H1 (cell line): ENCODE measurements around the gene PLEKHG5. TPM values are rescaled to one million over a fixed set of nuclear protein-coding genes. Genes with fewer than 3 reads are reported as not detected.
A peak's percentile ranks its signal among the peaks of the same experiment; 100 is the strongest.

Experiments
- ASH2L ChIP-seq: fragments of 200-600, 300-600 bp; sonication (generic); IDR thresholded peaks from one replicate; pipeline ENCODE4 v1.7.1; 2017; ENCODE audit warnings: low read length
- CHD7 ChIP-seq: fragments of 300-600 bp; sonication (generic); IDR thresholded peaks from 2 replicates; pipeline ENCODE4 v1.7.1; 2012; ENCODE audit warnings: low read length, moderate library complexity, mild to moderate bottlenecking, inconsistent platforms; ENCODE audit not compliant: insufficient replicate concordance
- HDAC2 ChIP-seq, 2 experiments: fragments of 300-600 bp in 1 of 2; sonication (generic) in 1 of 2; IDR thresholded peaks; 2 replicates each; pipeline ENCODE4 v1.6.1; 2011 to 2012; ENCODE audit warnings: low read depth in 2 of 2, low read length in 2 of 2, mild to moderate bottlenecking in 2 of 2, moderate library complexity in 2 of 2, borderline replicate concordance in 1 of 2, inconsistent platforms in 1 of 2
- KDM4A ChIP-seq: IDR thresholded peaks from one replicate; pipeline ENCODE4 v1.7.1; 2012; ENCODE audit warnings: low read depth, mild to moderate bottlenecking, moderate library complexity, low read length, inconsistent platforms; ENCODE audit not compliant: severe bottlenecking
- NANOG ChIP-seq: IDR thresholded peaks from 2 replicates; pipeline ENCODE4 v1.6.1; 2011; ENCODE audit warnings: low read length, low read depth, mild to moderate bottlenecking, inconsistent platforms; ENCODE audit not compliant: insufficient read depth, poor library complexity, severe bottlenecking
- SUZ12 ChIP-seq: fragments of 200-600 bp; sonication (generic); IDR thresholded peaks from 2 replicates; pipeline ENCODE4 v1.6.1; 2012; ENCODE audit warnings: mild to moderate bottlenecking, inconsistent platforms, low read length, moderate library complexity, mixed read lengths
- polyA plus RNA-seq, 7 experiments: library from polyadenylated mRNA; depleted of rRNA in 3 of 7; stranded (reverse) in 5 of 7; unstranded in 2 of 7; fragments of >200 nt in 5 of 7; fragments of 200-250 nt in 2 of 7; gene quantifications; 1 replicate in 5 of 7; 2 replicates in 1 of 7; 4 replicates in 1 of 7; pipeline versions ENCODE4 v1.2.1 to v1.2.3, GENCODE V29; 2011 to 2013; ENCODE audit warnings: missing spikeins in 2 of 7, mixed read lengths in 2 of 7
- total RNA-seq: library from RNA; stranded (reverse); fragmentation: NEBNext Ultra II Directional; extraction: Animal tissue kit (Norgen Biotek cat#: 25700); gene quantifications from 2 replicates; pipeline ENCODE4 v1.2.1, GENCODE V29; 2021
- TF ChIP-seq, protein P1 (sequence below): IDR thresholded peaks from 2 replicates; pipeline ENCODE4 v1.6.1; 2011; ENCODE audit warnings: low read depth, mild to moderate bottlenecking, low read length; ENCODE audit not compliant: insufficient read depth
- TF ChIP-seq, protein P2 (sequence below): IDR thresholded peaks from 2 replicates; pipeline ENCODE4 v1.6.1; 2012; ENCODE audit warnings: inconsistent platforms
- TF ChIP-seq, protein P3 (sequence below): IDR thresholded peaks from 2 replicates; pipeline ENCODE4 v1.6.1; 2012; ENCODE audit warnings: inconsistent platforms

Gene PLEKHG5
- total and polyA plus RNA-seq, 2 of the 8 experiments (the other 6 are each of a cell fraction or from before 2014, with no cell fraction given): 10.4 to 13.8 TPM

- TF ChIP-seq CHD7: no peak
- TF ChIP-seq, protein P1, sequence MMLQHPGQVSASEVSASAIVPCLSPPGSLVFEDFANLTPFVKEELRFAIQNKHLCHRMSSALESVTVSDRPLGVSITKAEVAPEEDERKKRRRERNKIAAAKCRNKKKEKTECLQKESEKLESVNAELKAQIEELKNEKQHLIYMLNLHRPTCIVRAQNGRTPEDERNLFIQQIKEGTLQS: no peak
- TF ChIP-seq, protein P2, sequence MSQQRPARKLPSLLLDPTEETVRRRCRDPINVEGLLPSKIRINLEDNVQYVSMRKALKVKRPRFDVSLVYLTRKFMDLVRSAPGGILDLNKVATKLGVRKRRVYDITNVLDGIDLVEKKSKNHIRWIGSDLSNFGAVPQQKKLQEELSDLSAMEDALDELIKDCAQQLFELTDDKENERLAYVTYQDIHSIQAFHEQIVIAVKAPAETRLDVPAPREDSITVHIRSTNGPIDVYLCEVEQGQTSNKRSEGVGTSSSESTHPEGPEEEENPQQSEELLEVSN: peak; percentile 61
- TF ChIP-seq SUZ12: 0 out of 2 replicates have a peak, but pooled peaks have one; percentile 19
- peak; percentile 54 for TF ChIP-seq KDM4A
- no peak for TF ChIP-seq NANOG
- no peak for TF ChIP-seq HDAC2 (IDR thresholded peaks at IDR 0.05; ENCODE audit: borderline replicate concordance in 1 of 2, low read depth in 2 of 2, low read length in 2 of 2)
- peak; percentile 45 for TF ChIP-seq ASH2L
- TF ChIP-seq, protein P3, sequence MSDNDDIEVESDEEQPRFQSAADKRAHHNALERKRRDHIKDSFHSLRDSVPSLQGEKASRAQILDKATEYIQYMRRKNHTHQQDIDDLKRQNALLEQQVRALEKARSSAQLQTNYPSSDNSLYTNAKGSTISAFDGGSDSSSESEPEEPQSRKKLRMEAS: peak; percentile 57; the same call in 1 of the 2 replicates
These were observed 25.4 kb downstream of the PLEKHG5 start, which contains the start of gene TNFRSF25 (continued) for GRCh38 chr1:6466023-6466422.
